Measurements from ENCODE around the gene S100A14.

DNA sequence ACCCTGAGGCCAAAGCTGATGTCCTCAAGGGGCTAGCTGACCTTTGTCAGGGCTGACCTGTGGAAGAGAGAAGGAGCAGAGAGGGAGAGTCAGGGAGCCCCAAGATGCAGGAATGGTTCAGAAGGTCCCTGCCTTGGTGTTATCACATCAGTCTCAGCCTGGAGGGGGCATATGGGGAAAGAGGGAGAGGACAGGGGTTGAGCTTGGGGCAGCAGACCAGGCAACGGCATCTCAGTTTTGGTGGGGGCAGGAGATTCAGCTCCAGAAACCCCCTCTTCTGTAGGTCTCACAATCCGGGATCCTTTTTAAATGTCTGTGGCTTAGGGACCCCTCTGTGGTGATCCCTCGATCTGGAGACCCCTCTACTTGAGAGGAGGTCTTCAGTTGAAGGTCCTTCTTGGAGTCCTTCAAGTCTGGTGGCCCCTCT, 10.4 kb upstream of the S100A14 start:
- TF ChIP-seq, protein P1, sequence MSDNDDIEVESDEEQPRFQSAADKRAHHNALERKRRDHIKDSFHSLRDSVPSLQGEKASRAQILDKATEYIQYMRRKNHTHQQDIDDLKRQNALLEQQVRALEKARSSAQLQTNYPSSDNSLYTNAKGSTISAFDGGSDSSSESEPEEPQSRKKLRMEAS (IDR thresholded peaks at IDR 0.05): no peak
- TF ChIP-seq, protein P2, sequence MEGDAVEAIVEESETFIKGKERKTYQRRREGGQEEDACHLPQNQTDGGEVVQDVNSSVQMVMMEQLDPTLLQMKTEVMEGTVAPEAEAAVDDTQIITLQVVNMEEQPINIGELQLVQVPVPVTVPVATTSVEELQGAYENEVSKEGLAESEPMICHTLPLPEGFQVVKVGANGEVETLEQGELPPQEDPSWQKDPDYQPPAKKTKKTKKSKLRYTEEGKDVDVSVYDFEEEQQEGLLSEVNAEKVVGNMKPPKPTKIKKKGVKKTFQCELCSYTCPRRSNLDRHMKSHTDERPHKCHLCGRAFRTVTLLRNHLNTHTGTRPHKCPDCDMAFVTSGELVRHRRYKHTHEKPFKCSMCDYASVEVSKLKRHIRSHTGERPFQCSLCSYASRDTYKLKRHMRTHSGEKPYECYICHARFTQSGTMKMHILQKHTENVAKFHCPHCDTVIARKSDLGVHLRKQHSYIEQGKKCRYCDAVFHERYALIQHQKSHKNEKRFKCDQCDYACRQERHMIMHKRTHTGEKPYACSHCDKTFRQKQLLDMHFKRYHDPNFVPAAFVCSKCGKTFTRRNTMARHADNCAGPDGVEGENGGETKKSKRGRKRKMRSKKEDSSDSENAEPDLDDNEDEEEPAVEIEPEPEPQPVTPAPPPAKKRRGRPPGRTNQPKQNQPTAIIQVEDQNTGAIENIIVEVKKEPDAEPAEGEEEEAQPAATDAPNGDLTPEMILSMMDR (IDR thresholded peaks at IDR 0.05; ENCODE audit: low read depth, low read length, missing input control): no peak
- TF ChIP-seq TAF1 (conservative IDR thresholded peaks at IDR 0.05) (no peak), FOXA1 (IDR thresholded peaks at IDR 0.05) (no peak), YY1 (IDR thresholded peaks at IDR 0.05) (no peak), JUND (IDR thresholded peaks at IDR 0.05) (no peak)
- TF ChIP-seq, protein P3, sequence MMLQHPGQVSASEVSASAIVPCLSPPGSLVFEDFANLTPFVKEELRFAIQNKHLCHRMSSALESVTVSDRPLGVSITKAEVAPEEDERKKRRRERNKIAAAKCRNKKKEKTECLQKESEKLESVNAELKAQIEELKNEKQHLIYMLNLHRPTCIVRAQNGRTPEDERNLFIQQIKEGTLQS (IDR thresholded peaks at IDR 0.05): no peak
